ENCODE data around the gene ANK2.

Gene ANK2

GRCh38 chr4:113170805-113171468, 121.5 kb downstream of the ANK2 start:
- no CpG with 5 or more reads among the region's 2 CpGs for WGBS (ENCODE audit: insufficient coverage)
- CTCF ChIA-PET = no interaction called here
- peaks cover 0 to 2% (median 1%) of the 10 kb centered on the region in 5 experiments for H3K27me3 ChIP-seq (replicated peaks in 2 of 5; ENCODE audit: control insufficient read depth in 4 of 5, insufficient read depth in 5 of 5, low read length in 4 of 5)

GRCh38 chr4:113173126-113173792, 123.8 kb downstream of the ANK2 start:
- no peak for DNase-seq
- Histone ChIP-seq H3K27ac (ENCODE audit: insufficient read depth in 1 of 2, low read depth in 1 of 2, low read length in 2 of 2, poor library complexity in 1 of 2, severe bottlenecking in 2 of 2) (no peak overlapping the region), H3K4me3 (ENCODE audit: control insufficient read depth in 1 of 7, extremely low read depth in 1 of 7, insufficient read depth in 4 of 7, low read depth in 2 of 7, low read length in 6 of 7) (no peak overlapping the region), H3K9me3 (ENCODE audit: control extremely low read depth in 1 of 5, control insufficient read depth in 4 of 5, insufficient read depth in 2 of 5, low read depth in 1 of 5, low read length in 4 of 5) (no peaks in the 10 kb centered on the region), H3K27me3 (replicated peaks in 2 of 5; ENCODE audit: control insufficient read depth in 4 of 5, insufficient read depth in 5 of 5, low read length in 4 of 5) (peaks cover 0 to 2% (median 1%) of the 10 kb centered on the region in 5 experiments), H3K36me3 (ENCODE audit: control insufficient read depth in 4 of 4, insufficient read depth in 4 of 4, low read length in 3 of 4) (no peaks in the 10 kb centered on the region), H3K4me1 (ENCODE audit: control extremely low read depth in 1 of 4, control insufficient read depth in 4 of 4, insufficient read depth in 4 of 4, low read length in 3 of 4) (no peaks in the 10 kb centered on the region)
- ChIA-PET CTCF (no interaction called here), POLR2A (no interaction called here)
- WGBS (ENCODE audit: insufficient coverage) = 71% methylated on average over 4 of the region's 5 CpGs

More at GRCh38 chr4:113170805-113171468, 121.5 kb downstream of the ANK2 start:
- Histone ChIP-seq H3K4me3 (ENCODE audit: control insufficient read depth in 1 of 7, extremely low read depth in 1 of 7, insufficient read depth in 4 of 7, low read depth in 2 of 7, low read length in 6 of 7) (no peak overlapping the region), H3K27ac (ENCODE audit: insufficient read depth in 1 of 2, low read depth in 1 of 2, low read length in 2 of 2, poor library complexity in 1 of 2, severe bottlenecking in 2 of 2) (no peak overlapping the region), H3K9me3 (ENCODE audit: control extremely low read depth in 1 of 5, control insufficient read depth in 4 of 5, insufficient read depth in 2 of 5, low read depth in 1 of 5, low read length in 4 of 5) (no peaks in the 10 kb centered on the region), H3K36me3 (ENCODE audit: control insufficient read depth in 4 of 4, insufficient read depth in 4 of 4, low read length in 3 of 4) (no peaks in the 10 kb centered on the region), H3K4me1 (ENCODE audit: control extremely low read depth in 1 of 4, control insufficient read depth in 4 of 4, insufficient read depth in 4 of 4, low read length in 3 of 4) (no peaks in the 10 kb centered on the region)
- no peak for DNase-seq
- POLR2A ChIA-PET = no interaction called here

- 50% methylated on average over 1 of the region's 3 CpGs for whole genome bisulfite sequencing (ENCODE audit: insufficient coverage)
- POLR2A ChIA-PET = no interaction called here
- Histone ChIP-seq H3K4me3 (ENCODE audit: control insufficient read depth in 1 of 7, extremely low read depth in 1 of 7, insufficient read depth in 4 of 7, low read depth in 2 of 7, low read length in 6 of 7) (no peak overlapping the region), H3K36me3 (ENCODE audit: control insufficient read depth in 4 of 4, insufficient read depth in 4 of 4, low read length in 3 of 4) (no peaks in the 10 kb centered on the region), H3K27ac (ENCODE audit: insufficient read depth in 1 of 2, low read depth in 1 of 2, low read length in 2 of 2, poor library complexity in 1 of 2, severe bottlenecking in 2 of 2) (no peak overlapping the region), H3K4me1 (ENCODE audit: control extremely low read depth in 1 of 4, control insufficient read depth in 4 of 4, insufficient read depth in 4 of 4, low read length in 3 of 4) (no peaks in the 10 kb centered on the region), H3K9me3 (ENCODE audit: control extremely low read depth in 1 of 5, control insufficient read depth in 4 of 5, insufficient read depth in 2 of 5, low read depth in 1 of 5, low read length in 4 of 5) (no peaks in the 10 kb centered on the region), H3K27me3 (replicated peaks in 2 of 5; ENCODE audit: control insufficient read depth in 4 of 5, insufficient read depth in 5 of 5, low read length in 4 of 5) (peaks cover 0 to 2% (median 1%) of the 10 kb centered on the region in 5 experiments)
- DNase-seq = no peak
- CTCF ChIA-PET = no interaction called here
Observed at GRCh38 chr4:113173793-113174264, 124.4 kb downstream of the ANK2 start.

- ChIA-PET POLR2A (no interaction called here), CTCF (no interaction called here)
- no peak for DNase-seq
- no peaks in the 10 kb centered on the region for H3K9me3 ChIP-seq (ENCODE audit: control extremely low read depth in 1 of 5, control insufficient read depth in 4 of 5, insufficient read depth in 2 of 5, low read depth in 1 of 5, low read length in 4 of 5)
- WGBS (ENCODE audit: insufficient coverage) = no CpG with 5 or more reads among the region's 1 CpG
- no peaks in the 10 kb centered on the region for H3K36me3 ChIP-seq (ENCODE audit: control insufficient read depth in 4 of 4, insufficient read depth in 4 of 4, low read length in 3 of 4)
- no peaks in the 10 kb centered on the region for H3K27me3 ChIP-seq (replicated peaks in 2 of 5; ENCODE audit: control insufficient read depth in 4 of 5, insufficient read depth in 5 of 5, low read length in 4 of 5)
- no peaks in the 10 kb centered on the region for H3K4me1 ChIP-seq (ENCODE audit: control extremely low read depth in 1 of 4, control insufficient read depth in 4 of 4, insufficient read depth in 4 of 4, low read length in 3 of 4)
- no peak overlapping the region for H3K4me3 ChIP-seq (ENCODE audit: control insufficient read depth in 1 of 7, extremely low read depth in 1 of 7, insufficient read depth in 4 of 7, low read depth in 2 of 7, low read length in 6 of 7)
- H3K27ac ChIP-seq (ENCODE audit: insufficient read depth in 1 of 2, low read depth in 1 of 2, low read length in 2 of 2, poor library complexity in 1 of 2, severe bottlenecking in 2 of 2) = no peak overlapping the region
Observed at GRCh38 chr4:113179091-113179490, 129.6 kb downstream of the ANK2 start.

- Histone ChIP-seq H3K27ac (ENCODE audit: insufficient read depth in 1 of 2, low read depth in 1 of 2, low read length in 2 of 2, poor library complexity in 1 of 2, severe bottlenecking in 2 of 2) (no peak overlapping the region), H3K27me3 (replicated peaks in 2 of 5; ENCODE audit: control insufficient read depth in 4 of 5, insufficient read depth in 5 of 5, low read length in 4 of 5) (no peaks in the 10 kb centered on the region), H3K36me3 (ENCODE audit: control insufficient read depth in 4 of 4, insufficient read depth in 4 of 4, low read length in 3 of 4) (no peaks in the 10 kb centered on the region), H3K9me3 (ENCODE audit: control extremely low read depth in 1 of 5, control insufficient read depth in 4 of 5, insufficient read depth in 2 of 5, low read depth in 1 of 5, low read length in 4 of 5) (no peaks in the 10 kb centered on the region), H3K4me1 (ENCODE audit: control extremely low read depth in 1 of 4, control insufficient read depth in 4 of 4, insufficient read depth in 4 of 4, low read length in 3 of 4) (no peaks in the 10 kb centered on the region), H3K4me3 (ENCODE audit: control insufficient read depth in 1 of 7, extremely low read depth in 1 of 7, insufficient read depth in 4 of 7, low read depth in 2 of 7, low read length in 6 of 7) (no peak overlapping the region)
- CTCF ChIA-PET = no interaction called here
- POLR2A ChIA-PET = no interaction called here
- 43% methylated on average over 1 of the region's 2 CpGs for WGBS (ENCODE audit: insufficient coverage)
- DNase-seq = no peak
Observed at GRCh38 chr4:113179996-113180395, 130.5 kb downstream of the ANK2 start.

- DNase-seq = no peak
- no peak overlapping the region for H3K27ac ChIP-seq (ENCODE audit: insufficient read depth in 1 of 2, low read depth in 1 of 2, low read length in 2 of 2, poor library complexity in 1 of 2, severe bottlenecking in 2 of 2)
- H3K4me3 ChIP-seq (ENCODE audit: control insufficient read depth in 1 of 7, extremely low read depth in 1 of 7, insufficient read depth in 4 of 7, low read depth in 2 of 7, low read length in 6 of 7) = no peak overlapping the region
- H3K4me1 ChIP-seq (ENCODE audit: control extremely low read depth in 1 of 4, control insufficient read depth in 4 of 4, insufficient read depth in 4 of 4, low read length in 3 of 4) = no peaks in the 10 kb centered on the region
- no peaks in the 10 kb centered on the region for H3K9me3 ChIP-seq (ENCODE audit: control extremely low read depth in 1 of 5, control insufficient read depth in 4 of 5, insufficient read depth in 2 of 5, low read depth in 1 of 5, low read length in 4 of 5)
- 93% methylated on average over 8 of the region's 11 CpGs for WGBS (ENCODE audit: insufficient coverage)
- POLR2A ChIA-PET = no interaction called here
- CTCF ChIA-PET = no interaction called here
- H3K36me3 ChIP-seq (ENCODE audit: control insufficient read depth in 4 of 4, insufficient read depth in 4 of 4, low read length in 3 of 4) = no peaks in the 10 kb centered on the region
- no peaks in the 10 kb centered on the region for H3K27me3 ChIP-seq (replicated peaks in 2 of 5; ENCODE audit: control insufficient read depth in 4 of 5, insufficient read depth in 5 of 5, low read length in 4 of 5)
Observed at GRCh38 chr4:113181289-113182007, 132.0 kb downstream of the ANK2 start.

GRCh38 chr4:113183032-113183605, 133.7 kb downstream of the ANK2 start:
- ChIA-PET CTCF (interaction anchor here (0.9 kb wide), 1 partner anchor 26 kb away, joined by 3 read pairs; no protein-coding TSS in a partner anchor), POLR2A (no interaction called here)
- Histone ChIP-seq H3K4me3 (ENCODE audit: control insufficient read depth in 1 of 7, extremely low read depth in 1 of 7, insufficient read depth in 4 of 7, low read depth in 2 of 7, low read length in 6 of 7) (no peak overlapping the region), H3K27ac (ENCODE audit: insufficient read depth in 1 of 2, low read depth in 1 of 2, low read length in 2 of 2, poor library complexity in 1 of 2, severe bottlenecking in 2 of 2) (no peak overlapping the region), H3K9me3 (ENCODE audit: control extremely low read depth in 1 of 5, control insufficient read depth in 4 of 5, insufficient read depth in 2 of 5, low read depth in 1 of 5, low read length in 4 of 5) (no peaks in the 10 kb centered on the region), H3K4me1 (ENCODE audit: control extremely low read depth in 1 of 4, control insufficient read depth in 4 of 4, insufficient read depth in 4 of 4, low read length in 3 of 4) (no peaks in the 10 kb centered on the region), H3K36me3 (ENCODE audit: control insufficient read depth in 4 of 4, insufficient read depth in 4 of 4, low read length in 3 of 4) (no peaks in the 10 kb centered on the region), H3K27me3 (replicated peaks in 2 of 5; ENCODE audit: control insufficient read depth in 4 of 5, insufficient read depth in 5 of 5, low read length in 4 of 5) (no peaks in the 10 kb centered on the region)
- no peak for DNase-seq
- WGBS (ENCODE audit: insufficient coverage) = 49% methylated on average over 5 of the region's 5 CpGs

Data from common myeloid progenitor, CD34-positive (primary cell).